HK-2 (cell line): ENCODE results near the gene SHISA7.
A peak's percentile ranks its signal among the peaks of the same experiment; 100 is the strongest.

Experiments used
- DNase-seq: peaks from one replicate; pipeline ENCODE4 v3.0.0-alpha.2; 2018; ENCODE audit not compliant: unreplicated experiment

Gene SHISA7

GRCh38 chr19:55482156-55482961 lies 39.3 kb upstream of the SHISA7 start:
- no peak for DNase-seq

DNA sequence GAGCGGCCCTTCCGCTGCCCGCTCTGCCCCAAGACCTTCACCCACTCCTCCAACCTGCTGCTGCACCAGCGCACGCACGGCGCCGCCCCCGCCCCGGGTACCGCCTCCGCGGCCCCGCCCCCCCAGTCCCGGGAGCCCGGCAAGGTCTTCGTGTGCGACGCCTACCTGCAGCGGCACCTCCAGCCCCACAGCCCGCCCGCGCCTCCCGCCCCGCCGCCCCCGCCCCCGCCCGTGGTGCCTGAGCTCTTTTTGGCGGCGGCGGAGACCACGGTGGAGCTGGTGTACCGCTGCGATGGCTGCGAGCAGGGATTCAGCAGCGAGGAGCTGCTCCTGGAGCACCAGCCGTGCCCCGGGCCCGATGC lies 38.7 kb upstream of the SHISA7 start:
- no peak for DNase-seq

GRCh38 chr19:55481148-55481793 lies 38.2 kb upstream of the SHISA7 start:
- DNase-seq = no peak

DNA sequence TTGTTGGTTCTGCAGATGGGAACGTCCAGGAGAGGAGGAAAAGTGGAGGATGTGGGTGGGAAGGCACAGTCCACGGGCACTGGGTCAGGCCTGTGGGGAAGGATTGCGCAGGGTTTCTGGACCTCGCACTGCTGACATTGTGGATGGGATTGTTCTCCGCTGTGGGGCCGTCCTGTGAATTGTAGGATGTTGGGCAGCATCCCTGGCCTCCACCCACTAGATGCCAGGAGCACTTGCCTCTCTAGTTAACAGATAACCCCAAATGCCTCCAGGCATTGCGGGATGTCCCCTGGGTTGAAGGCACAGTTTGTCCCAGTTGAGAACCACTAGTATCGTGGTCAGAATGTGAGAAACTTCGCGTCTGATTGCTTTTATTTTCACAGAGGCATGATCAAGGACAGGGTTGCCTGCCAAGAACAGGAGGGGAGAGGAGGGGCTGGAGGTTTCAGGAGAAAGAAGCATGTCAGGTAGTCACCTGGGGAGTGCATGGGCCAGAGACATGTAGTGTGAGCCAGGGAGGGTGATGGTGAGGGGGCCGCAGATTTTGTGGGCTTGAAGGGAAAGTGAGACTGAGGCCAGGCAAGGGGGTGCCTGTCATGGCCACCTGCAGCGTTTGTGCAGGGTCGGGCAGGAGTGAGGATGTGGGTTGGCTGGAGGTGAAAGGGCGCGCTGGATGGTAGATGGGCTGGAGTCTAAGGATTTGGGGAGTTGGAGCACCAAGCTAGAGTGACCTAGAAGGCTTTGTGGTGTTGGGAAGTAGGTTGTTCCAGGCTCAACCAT lies 36.5 kb upstream of the SHISA7 start:
- no peak for DNase-seq

- no peak for DNase-seq
These were observed 35.9 kb upstream of the SHISA7 start for GRCh38 chr19:55479045-55479444.

DNA sequence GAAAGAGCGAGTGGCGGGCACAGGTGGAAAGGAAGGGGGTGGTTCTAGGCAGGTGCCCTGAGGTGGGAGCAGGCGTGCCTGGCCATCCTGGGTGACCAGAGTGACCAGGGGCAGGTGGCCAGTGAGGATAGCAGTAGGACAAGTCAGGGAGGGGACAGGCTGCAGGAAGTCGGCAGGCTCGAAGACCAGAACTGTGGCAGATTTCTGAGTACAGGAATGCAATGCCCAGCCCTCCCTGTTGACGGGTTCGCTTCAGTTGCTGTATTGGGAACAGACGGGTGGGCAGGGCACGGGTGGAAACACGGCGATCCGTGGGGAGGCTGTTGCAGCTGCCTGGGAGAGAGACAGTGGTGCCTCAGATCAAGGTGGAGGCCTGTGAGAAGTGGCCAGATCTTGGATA lies 35.3 kb upstream of the SHISA7 start:
- DNase-seq = no peak

- DNase-seq = no peak
These were observed 34.8 kb upstream of the SHISA7 start for GRCh38 chr19:55477905-55478304.

- peak; percentile 99 for DNase-seq
These were observed 33.1 kb upstream of the SHISA7 start, which contains the start of gene ZNF628 for GRCh38 chr19:55476100-55476775. Gene ZNF628, plus strand, starts transcription at chr19:55476617. Its CDS starts 3,294 bp downstream, at chr19:55479911.

- peak; percentile 96 for DNase-seq
These were observed 31.5 kb upstream of the SHISA7 start for GRCh38 chr19:55474269-55475265.

- DNase-seq = peak; percentile 53
These were observed 30.3 kb upstream of the SHISA7 start for GRCh38 chr19:55473225-55474012.

- DNase-seq = peak; percentile 83
These were observed 29.4 kb upstream of the SHISA7 start for GRCh38 chr19:55472463-55472862.

DNA sequence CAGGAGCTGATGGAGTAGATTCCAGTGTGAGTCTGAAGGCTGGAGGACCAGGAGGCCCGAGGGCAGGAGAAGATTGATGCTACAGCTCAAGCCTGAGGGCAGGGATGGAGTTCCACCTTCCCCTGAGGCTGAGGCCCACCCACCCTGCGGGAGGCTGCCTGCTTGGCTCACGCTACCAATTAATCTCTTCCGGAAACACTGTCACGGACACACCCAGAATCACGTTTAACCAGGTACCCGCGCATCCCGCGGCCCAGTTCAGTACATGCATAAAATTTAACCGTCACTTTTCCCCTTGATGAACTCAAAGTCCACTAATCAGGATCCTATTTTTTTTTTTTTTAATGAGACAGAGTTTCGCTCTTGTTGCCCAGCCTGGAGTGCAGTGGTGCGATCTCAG lies 28.2 kb upstream of the SHISA7 start:
- DNase-seq = no peak

- DNase-seq = no peak
These were observed 24.9 kb upstream of the SHISA7 start for GRCh38 chr19:55468054-55468393.

DNA sequence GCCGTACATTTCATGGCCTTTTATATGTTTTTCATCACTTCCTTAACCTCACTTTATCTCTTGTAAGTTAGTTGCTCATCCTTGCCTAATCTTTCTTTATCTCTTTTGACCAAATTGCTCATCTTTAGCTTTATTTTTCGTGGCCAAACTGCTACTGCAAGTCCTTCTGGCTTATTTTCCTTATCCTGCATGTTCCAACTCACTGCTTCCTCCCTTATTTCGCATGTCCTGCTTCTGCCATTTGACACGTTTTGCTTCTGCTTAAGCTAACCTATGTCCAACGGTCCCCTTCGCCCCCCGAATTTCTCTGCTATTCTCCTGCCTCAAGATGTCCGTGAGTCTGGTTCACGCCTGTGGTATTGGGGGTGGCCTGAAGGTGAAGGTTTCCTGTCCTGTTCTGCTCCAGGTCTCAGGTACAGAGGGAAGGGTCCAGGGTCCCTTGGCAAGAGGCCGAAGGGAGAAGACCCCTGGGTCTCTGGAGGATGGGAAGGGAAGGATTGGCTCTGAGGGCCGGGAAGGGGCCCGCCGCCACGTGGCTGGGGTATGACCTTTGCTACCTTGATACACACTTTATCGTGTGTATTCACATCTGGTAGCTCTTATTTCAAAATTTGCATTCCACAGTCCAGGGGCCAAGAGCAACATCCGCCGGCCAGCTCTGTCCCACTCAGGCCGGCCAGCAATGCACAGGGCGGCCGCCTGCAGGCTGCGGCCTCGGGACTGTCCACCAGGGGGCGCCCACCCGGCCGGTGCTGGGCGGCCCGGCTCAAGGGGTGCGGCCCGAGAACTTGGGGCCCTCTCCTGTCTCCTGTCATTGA lies 24.3 kb upstream of the SHISA7 start:
- peak; percentile 80 for DNase-seq

GRCh38 chr19:55466241-55466614 lies 23.1 kb upstream of the SHISA7 start:
- no peak for DNase-seq

GRCh38 chr19:55465460-55466240 lies 22.6 kb upstream of the SHISA7 start:
- no peak for DNase-seq

GRCh38 chr19:55464662-55465054 lies 21.6 kb upstream of the SHISA7 start, which contains the start of gene C19orf85:
Gene C19orf85, minus strand, starts transcription at chr19:55464751. Its CDS starts 197 bp downstream, at chr19:55464554.
- DNase-seq = no peak

- no peak for DNase-seq
These were observed 21.1 kb upstream of the SHISA7 start for GRCh38 chr19:55464039-55464661.
